WTC11 (cell line): ENCODE measurements around the gene TMEM178B. TPM values are rescaled to one million over a fixed set of nuclear protein-coding genes. Genes with fewer than 3 reads are reported as not detected.

Experiments
- total RNA-seq: library from RNA; stranded (reverse); gene quantifications from 3 replicates; pipeline ENCODE4 v1.2.3, GENCODE V29; 2021

The TMEM178B gene
- total RNA-seq, 1 experiment from 2014 or later, result 20.4 TPM

Other genes with a start within 250 kb of the TMEM178B start
- gene BRAF, start 149.1 kb upstream of the TMEM178B start, total RNA-seq, result 29.2 to 33.1 TPM (median 32.0 TPM) in 3 replicates
- 63.5 to 66.8 TPM (median 66.7 TPM) in 3 replicates for gene MRPS33, start 59.1 kb upstream of the TMEM178B start, total RNA-seq